GM12892 (cell line): ENCODE data around the gene DCAF4L1.

ENCODE experiments used
- POLR2A ChIP-seq: IDR thresholded peaks from 2 replicates; pipeline ENCODE4 v1.6.1; 2011; ENCODE audit warnings: low read depth, low read length, control low read depth
- POLR2AphosphoS5 ChIP-seq: IDR thresholded peaks from 2 replicates; pipeline ENCODE4 v1.6.1; 2011; ENCODE audit warnings: low read depth, low read length, control low read depth

GRCh38 chr4:41967392-41967791, 14.2 kb upstream of the DCAF4L1 start:
- TF ChIP-seq POLR2AphosphoS5 (no peak), POLR2A (no peak)
